ENCODE results near the gene ANXA7. TPM values are rescaled to one million over a fixed set of nuclear protein-coding genes. Genes with fewer than 3 reads are reported as not detected.

The ANXA7 gene
- total and polyA plus RNA-seq, 2 donors (not counting 3 experiments of a cell fraction or from before 2014, with no cell fraction given) = 56.5 to 81.6 TPM

DNA sequence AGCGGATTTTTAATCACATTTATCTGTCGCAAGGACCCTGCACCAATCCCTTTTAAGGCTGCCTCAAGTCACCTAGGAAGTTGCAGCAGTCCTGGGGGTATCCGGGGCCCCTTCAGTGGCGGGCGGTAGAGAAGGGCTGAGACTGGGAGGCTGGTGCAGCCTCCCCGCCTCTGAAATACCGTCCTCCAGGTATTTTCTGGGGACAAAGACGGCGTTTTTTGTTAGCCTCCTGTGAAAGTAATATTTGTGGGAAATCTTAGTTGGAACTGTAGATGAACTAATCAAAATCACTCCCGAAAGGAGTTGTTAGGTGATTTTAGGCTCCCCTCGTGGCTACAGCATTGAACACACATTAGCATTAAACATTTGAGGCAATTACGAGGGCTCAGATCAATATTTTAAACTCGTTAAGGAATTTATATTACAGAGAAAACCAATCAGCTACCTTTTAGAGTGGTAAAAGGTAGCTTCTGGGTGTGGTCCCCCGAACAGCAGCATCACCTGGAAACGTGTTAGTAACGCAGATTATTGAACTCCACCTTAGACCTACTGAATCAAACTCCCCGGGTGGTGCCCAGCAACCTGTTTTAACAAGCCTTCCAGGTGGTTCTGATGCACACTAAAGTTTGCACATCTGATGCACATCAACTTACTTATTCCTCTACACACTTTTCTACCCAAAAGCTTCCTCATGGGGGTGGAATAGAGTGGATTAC lies 530 bp upstream of the ANXA7 start:
- H3K4me2 ChIP-seq (ENCODE audit: insufficient read depth, low read length) = peak overlapping the region; percentile 99
- H2AFZ ChIP-seq (ENCODE audit: low read depth, low read length) = peak overlapping the region; percentile 96
- peaks cover 11% of the 10 kb centered on the region for H3K4me1 ChIP-seq (ENCODE audit: control insufficient read depth, extremely low read depth, insufficient read depth, low read length)
- DNase-seq (ENCODE audit: low read depth, low spot score) (no peak), FAIRE-seq (no peak)
- H3K9me3 ChIP-seq (replicated peaks; ENCODE audit: control insufficient read depth, insufficient read depth, low read length) = no peaks in the 10 kb centered on the region
- H3K9me1 ChIP-seq (replicated peaks; ENCODE audit: control insufficient read depth, extremely low read depth, insufficient read depth, low read length) = no peaks in the 10 kb centered on the region
- CTCF ChIA-PET = no interaction called here
- peaks cover 0 to 5% of the 10 kb centered on the region in 2 experiments for H3K27me3 ChIP-seq (ENCODE audit: control insufficient read depth in 2 of 2, insufficient read depth in 2 of 2, low read length in 2 of 2)
- BruUV-seq (replicated peaks) = no TSS peak
- POLR2A ChIA-PET = no interaction called here
- H3K9ac ChIP-seq (replicated peaks; ENCODE audit: extremely low read depth, insufficient read depth, low read length) = peak overlapping the region; percentile 90
- H3K36me3 ChIP-seq (ENCODE audit: control insufficient read depth in 2 of 2, extremely low read depth in 1 of 2, insufficient read depth in 2 of 2, low read length in 2 of 2) = no peaks in the 10 kb centered on the region
- intact Hi-C loops (cut with micrococcal nuclease) (no loop called here), dilution Hi-C loops (cut with MboI; ENCODE audit: extremely low pct_ligation_motif_present, low sequenced_read_pairs) (no loop called here)
- TF ChIP-seq JUN (IDR thresholded peaks at IDR 0.05; ENCODE audit: borderline replicate concordance, insufficient read depth, insufficient read length, low read depth) = no peak
- no peak for TF ChIP-seq FOS (IDR thresholded peaks at IDR 0.05; ENCODE audit: borderline replicate concordance, insufficient read depth, low read length)
- H4K20me1 ChIP-seq (replicated peaks; ENCODE audit: control insufficient read depth, extremely low read depth, insufficient read depth, low read length) = no peaks in the 10 kb centered on the region
- H3K79me2 ChIP-seq (ENCODE audit: control insufficient read depth, insufficient read depth, low read length) = peaks cover 37% of the 10 kb centered on the region
- no peak overlapping the region for H3K27ac ChIP-seq (ENCODE audit: insufficient read depth, low read depth, low read length)
- peak overlapping the region; percentile 45 to 85 (median 66) for H3K4me3 ChIP-seq (replicated peaks in 1 of 3; ENCODE audit: insufficient read depth in 1 of 3, low read depth in 1 of 3, low read length in 3 of 3)

- BruUV-seq (replicated peaks) = no TSS peak
- dilution Hi-C loops (cut with MboI; ENCODE audit: extremely low pct_ligation_motif_present, low sequenced_read_pairs) = no loop called here
- Histone ChIP-seq H4K20me1 (replicated peaks; ENCODE audit: control insufficient read depth, extremely low read depth, insufficient read depth, low read length) (peaks cover 3% of the 10 kb centered on the region), H3K9me1 (replicated peaks; ENCODE audit: control insufficient read depth, extremely low read depth, insufficient read depth, low read length) (no peaks in the 10 kb centered on the region), H3K27me3 (ENCODE audit: control insufficient read depth in 2 of 2, insufficient read depth in 2 of 2, low read length in 2 of 2) (peaks cover 0 to 5% of the 10 kb centered on the region in 2 experiments), H3K4me2 (ENCODE audit: insufficient read depth, low read length) (peak overlapping the region; percentile 74), H2AFZ (ENCODE audit: low read depth, low read length) (peak overlapping the region; percentile 96), H3K9me3 (replicated peaks; ENCODE audit: control insufficient read depth, insufficient read depth, low read length) (no peaks in the 10 kb centered on the region), H3K79me2 (ENCODE audit: control insufficient read depth, insufficient read depth, low read length) (peaks cover 46% of the 10 kb centered on the region), H3K4me3 (replicated peaks in 1 of 3; ENCODE audit: insufficient read depth in 1 of 3, low read depth in 1 of 3, low read length in 3 of 3) (peak overlapping the region; percentile 45 to 85 (median 66)), H3K36me3 (ENCODE audit: control insufficient read depth in 2 of 2, extremely low read depth in 1 of 2, insufficient read depth in 2 of 2, low read length in 2 of 2) (no peaks in the 10 kb centered on the region), H3K9ac (replicated peaks; ENCODE audit: extremely low read depth, insufficient read depth, low read length) (peak overlapping the region; percentile 90), H3K4me1 (ENCODE audit: control insufficient read depth, extremely low read depth, insufficient read depth, low read length) (peaks cover 11% of the 10 kb centered on the region), H3K27ac (ENCODE audit: insufficient read depth, low read depth, low read length) (peak overlapping the region; percentile 85)
- FAIRE-seq = no peak
- DNase-seq (ENCODE audit: low read depth, low spot score) = no peak
- POLR2A ChIA-PET = no interaction called here
- CTCF ChIA-PET = interaction anchor here (0.5 kb wide), 1 partner anchor 150 kb away, joined by 3 read pairs; no protein-coding TSS in a partner anchor
- intact Hi-C loops (cut with micrococcal nuclease) = loop anchor here (1.0 kb wide), 1 partner anchor 245 kb away; the partner anchor contains the start of genes ECD and FAM149B1
- peak; percentile 16 for TF ChIP-seq POLR2AphosphoS5 (IDR thresholded peaks at IDR 0.05; ENCODE audit: insufficient read depth, low read depth, low read length)
- TF ChIP-seq CTCF (IDR thresholded peaks at IDR 0.05; ENCODE audit: extremely low read depth in 1 of 2, insufficient read depth in 1 of 2, low read depth in 1 of 2, low read length in 2 of 2) = no peak
These were observed 740 bp downstream of the ANXA7 start for GRCh38 chr10:73413108-73413527.

Measured in endothelial cell of umbilical vein (primary cell).